Natural killer cell (primary cell): ENCODE results near the gene CARS1. TPM values are rescaled to one million over a fixed set of nuclear protein-coding genes. Genes with fewer than 3 reads are reported as not detected.

Experiments
- ATAC-seq, 3 donors: fragments of 150-1000 bp in 2 of 3; fragments of 200-7000 bp in 1 of 3; cut with Tn5 transposase; 1 replicate in 1 of 3; 2 replicates in 2 of 3; pipeline ENCODE4 v1.10.0; 2021; ENCODE audit warnings: mild to moderate bottlenecking in 2 of 3, moderate library complexity in 2 of 3
- DNase-seq, 2 donors: peaks; one replicate each; pipeline versions ENCODE4 v3.0.0 to v3.0.0-alpha.2; 2013 to 2021; ENCODE audit warnings: mixed read lengths in 1 of 2
- H3K27ac ChIP-seq: one replicate; pipeline ENCODE4 v1.5.1; 2013; ENCODE audit warnings: mild to moderate bottlenecking, low read length
- H3K27me3 ChIP-seq: one replicate; pipeline ENCODE4 v1.6.1; 2013; ENCODE audit warnings: low read length; ENCODE audit not compliant: control insufficient read depth, insufficient read depth
- H3K36me3 ChIP-seq: one replicate; pipeline ENCODE4 v1.6.1; 2013; ENCODE audit warnings: low read length; ENCODE audit not compliant: control insufficient read depth, insufficient read depth
- H3K4me1 ChIP-seq: one replicate; pipeline ENCODE4 v1.6.1; 2013; ENCODE audit warnings: low read length; ENCODE audit not compliant: control insufficient read depth, insufficient read depth
- H3K4me3 ChIP-seq: one replicate; pipeline ENCODE4 v1.5.1; 2013; ENCODE audit warnings: low read length
- H3K9me3 ChIP-seq: one replicate; pipeline ENCODE4 v1.6.1; 2013; ENCODE audit warnings: low read length; ENCODE audit not compliant: control insufficient read depth, insufficient read depth
- H3K27ac Mint-ChIP-seq, 2 donors: one replicate each; pipeline ENCODE4 v1.8.0; 2022; ENCODE audit warnings: mild to moderate bottlenecking in 2 of 2, mixed read lengths in 2 of 2, moderate library complexity in 1 of 2
- H3K27me3 Mint-ChIP-seq, 2 donors: one replicate each; pipeline ENCODE4 v1.8.0; 2022; ENCODE audit warnings: low read depth in 2 of 2, mixed read lengths in 2 of 2
- H3K36me3 Mint-ChIP-seq: one replicate; pipeline ENCODE4 v1.8.0; 2022; ENCODE audit warnings: mixed read lengths
- H3K4me1 Mint-ChIP-seq, 2 donors: one replicate each; pipeline ENCODE4 v1.8.0; 2022; ENCODE audit warnings: mixed read lengths in 2 of 2
- H3K4me3 Mint-ChIP-seq: one replicate; pipeline ENCODE4 v1.8.0; 2022; ENCODE audit warnings: mild to moderate bottlenecking, moderate library complexity, mixed read lengths
- H3K9me3 Mint-ChIP-seq, 2 donors: one replicate each; pipeline ENCODE4 v1.8.0; 2022; ENCODE audit warnings: mixed read lengths in 2 of 2
- CTCF ChIP-seq: fragments of 200-600 bp; IDR thresholded peaks from one replicate; pipeline ENCODE4 v1.8.0; 2022; ENCODE audit warnings: antibody characterized with exemption
- WGBS: methylation state at CpG from one replicate; pipeline ENCODE4 v1.1.7; 2013; ENCODE audit warnings: missing lambda C conversion rate; ENCODE audit not compliant: insufficient coverage; 5-methylcytosine and 5-hydroxymethylcytosine counted together
- intact Hi-C: fragments of 100-400 bp; cut with micrococcal nuclease; formaldehyde crosslinking; loops from one replicate; pipeline ENCODE4 v1.14.2; 2022
- total RNA-seq, 4 donors: library from RNA; stranded (reverse); fragments of 120-200 nt in 1 of 4; gene quantifications; one replicate each; pipeline versions ENCODE4 v1.2.3 to v1.2.4, GENCODE V29; 2013 to 2022

Gene CARS1
- total RNA-seq, 3 donors from 2014 or later (not counting 1 experiment from before 2014, with no cell fraction given): 47.9 to 51.3 (median 50.3) TPM

GRCh38 chr11:2951231-2952110 is 105.8 kb downstream of the CARS1 start:
- Histone ChIP-seq H3K27me3 (no peaks in the 10 kb centered on the region), H3K4me3 (no peak overlapping the region), H3K36me3 (peaks cover 91% of the 10 kb centered on the region), H3K4me1 (peaks cover 4% of the 10 kb centered on the region), H3K9me3 (no peaks in the 10 kb centered on the region), H3K27ac (peak overlapping the region; percentile 4)
- Mint-ChIP-seq H3K9me3 (no peaks in the 10 kb centered on the region), H3K36me3 (peaks cover 7% of the 10 kb centered on the region), H3K4me3 (peak overlapping the region; percentile 25), H3K27me3 (no peaks in the 10 kb centered on the region), H3K4me1 (peaks cover 23 to 24% of the 10 kb centered on the region in 2 donors), H3K27ac (peak overlapping the region; percentile 74 to 75)
- DNase-seq: no peak
- WGBS: 68% methylated on average over 9 of the region's 9 CpGs
- no peak for TF ChIP-seq CTCF
- ATAC-seq: peak in 1 of 3 donors; percentile 56
- intact Hi-C loops: no loop called here

Other genes with a start within 250 kb of the CARS1 start
- gene CDKN1C, start 171.6 kb downstream of the CARS1 start, total RNA-seq: 10 to 100 TPM in 1 of 3 donors, 1 to 10 TPM in 2; 2.6 to 27.9 (median 6.3) TPM
- gene PHLDA2, start 128.0 kb downstream of the CARS1 start, total RNA-seq: 1 to 10 TPM in 2 of 3 donors, under 1 TPM in 1; 0.79 to 3.2 (median 2.2) TPM
- 100 to 1,000 TPM; 219 to 244 (median 237) TPM for gene NAP1L4, start 65.1 kb downstream of the CARS1 start, total RNA-seq
- gene OSBPL5, start 107.9 kb upstream of the CARS1 start, total RNA-seq: 100 to 1,000 TPM; 375 to 522 (median 377) TPM
- not detected for gene MRGPRG, start 161.4 kb upstream of the CARS1 start, total RNA-seq
- not detected for gene MRGPRE, start 175.0 kb upstream of the CARS1 start, total RNA-seq